GM19099 (cell line): Measurements from ENCODE around the gene ZSWIM5.

Source experiments
- POLR2A ChIP-seq: IDR thresholded peaks from 3 replicates; pipeline ENCODE4 v1.6.1; 2011; ENCODE audit warnings: low read depth; ENCODE audit not compliant: insufficient read length; ENCODE audit errors: extremely low read depth

The ZSWIM5 gene

DNA sequence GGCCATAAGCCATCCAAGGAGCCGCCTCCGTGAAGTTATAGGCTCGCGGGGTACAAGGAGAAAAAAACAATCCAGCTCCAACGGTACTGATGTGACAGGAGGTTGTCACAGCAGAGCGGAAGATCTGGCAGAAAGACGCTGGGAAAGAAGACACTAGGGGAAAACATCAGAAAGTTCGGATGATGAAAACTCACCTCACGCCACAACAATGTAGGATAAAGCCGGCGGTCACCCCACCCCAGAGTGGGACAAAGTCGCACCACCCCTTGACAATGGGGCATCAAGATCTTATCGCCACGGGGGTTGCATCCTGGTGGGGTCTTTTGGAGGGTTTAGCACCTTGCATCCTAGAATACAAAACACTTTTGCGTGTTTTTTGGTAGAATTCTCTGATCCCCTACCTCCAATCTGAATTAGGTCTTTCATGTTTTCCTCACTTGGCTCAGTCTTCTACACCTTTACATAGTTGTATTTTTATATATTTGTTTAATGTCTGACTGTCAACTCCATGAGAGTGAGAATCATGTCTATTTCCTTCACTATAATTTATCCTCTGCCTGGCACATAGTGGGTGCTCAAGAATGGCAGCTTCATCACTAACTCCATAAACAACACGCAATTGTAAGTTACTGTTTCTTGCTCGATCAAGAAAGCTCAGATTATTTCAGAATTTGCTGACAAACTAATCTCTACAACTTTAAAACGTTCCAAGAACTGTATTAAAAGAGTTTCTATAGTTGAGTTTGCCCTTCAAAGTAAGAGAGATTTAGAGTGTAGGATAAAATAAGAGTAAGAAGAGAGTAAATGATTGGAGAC, 611 bp upstream of the ZSWIM5 start:
- no peak for TF ChIP-seq POLR2A

DNA sequence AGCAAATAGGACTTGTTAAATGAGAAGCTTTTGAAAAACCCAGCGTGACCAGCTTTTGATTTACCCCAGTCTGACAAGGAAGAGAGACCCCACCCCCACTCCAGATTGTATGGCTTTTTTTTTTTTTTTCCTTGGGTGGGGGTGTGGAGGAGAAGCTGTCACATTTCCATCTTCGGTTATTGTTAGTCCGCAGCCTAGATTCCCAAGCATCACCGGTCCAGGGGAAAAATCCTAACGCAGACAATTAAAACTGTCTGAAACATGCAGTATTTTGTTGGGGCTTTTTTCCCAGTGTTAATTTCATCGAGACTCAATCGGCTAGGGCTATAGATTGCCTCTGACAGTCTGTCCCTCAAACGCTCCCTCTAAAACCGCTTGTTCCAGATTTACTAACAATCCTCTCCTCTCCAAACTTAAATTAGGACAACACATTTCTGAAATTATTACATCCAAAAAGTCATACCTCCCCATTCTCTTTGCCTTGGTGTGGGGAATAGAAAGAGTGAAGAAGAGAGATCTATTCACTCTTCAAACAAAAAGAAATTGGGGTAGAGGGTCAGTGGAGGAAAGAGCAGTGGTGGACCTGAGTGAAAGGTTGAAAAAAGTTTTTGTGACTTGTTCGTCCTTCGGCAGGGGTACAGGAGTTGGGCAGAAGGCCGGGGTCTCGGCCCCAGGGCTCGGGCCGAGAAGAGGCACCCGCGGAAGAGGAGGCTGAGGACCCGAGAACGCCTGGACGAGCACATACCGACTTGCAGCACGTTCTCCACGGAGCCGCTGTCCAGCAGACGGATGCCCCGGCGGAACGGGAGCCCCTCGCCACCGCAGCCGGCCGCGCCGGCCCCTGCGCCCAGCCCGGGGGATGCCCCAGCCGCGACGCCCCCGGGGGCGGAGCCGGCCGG, 1.1 kb downstream of the ZSWIM5 start:
- no peak for TF ChIP-seq POLR2A

DNA sequence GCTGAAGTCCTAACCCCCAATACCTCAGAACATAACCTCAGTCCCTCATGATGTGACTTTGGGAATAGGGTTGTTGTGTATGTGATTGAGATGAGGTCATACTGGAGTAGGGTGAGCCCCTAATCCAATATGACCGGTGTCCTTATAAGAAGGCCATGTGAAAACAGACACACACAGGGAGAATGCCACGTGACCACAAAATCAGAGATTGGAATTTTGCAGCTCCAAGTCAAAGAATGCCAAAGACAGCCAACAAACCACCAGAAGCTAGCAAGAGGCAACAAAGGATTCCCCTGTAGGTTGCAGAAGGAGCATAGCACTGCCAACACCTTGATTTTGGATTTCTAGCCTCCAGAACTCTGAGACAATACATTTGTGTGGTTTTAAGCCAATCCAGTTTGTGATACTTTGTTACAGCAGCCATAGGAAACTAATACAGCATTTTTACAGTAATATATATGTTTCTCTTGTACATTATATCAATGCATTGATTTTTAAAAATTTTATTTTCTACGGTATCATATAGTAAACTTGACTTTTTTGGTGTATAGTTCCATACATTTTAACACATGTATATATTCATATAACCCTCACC, 5.4 kb downstream of the ZSWIM5 start:
- no peak for TF ChIP-seq POLR2A

DNA sequence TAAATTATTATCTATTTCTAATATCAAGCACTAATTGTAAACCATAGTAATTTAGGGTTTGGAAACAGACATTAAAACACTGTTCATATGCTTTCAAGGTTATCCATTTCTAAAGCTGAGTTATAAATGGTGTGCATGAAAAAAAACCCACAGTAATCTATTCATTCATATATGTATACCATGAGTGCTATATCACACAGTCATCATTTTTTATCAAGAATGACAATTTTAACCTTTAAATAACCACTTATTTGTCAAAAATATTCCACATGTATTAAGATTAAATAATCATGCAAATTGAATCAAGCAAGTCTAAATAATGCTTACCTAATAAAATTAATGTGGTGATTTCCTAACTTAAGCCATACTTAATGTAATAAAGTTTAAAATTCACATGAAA, 6.0 kb downstream of the ZSWIM5 start:
- no peak for TF ChIP-seq POLR2A

DNA sequence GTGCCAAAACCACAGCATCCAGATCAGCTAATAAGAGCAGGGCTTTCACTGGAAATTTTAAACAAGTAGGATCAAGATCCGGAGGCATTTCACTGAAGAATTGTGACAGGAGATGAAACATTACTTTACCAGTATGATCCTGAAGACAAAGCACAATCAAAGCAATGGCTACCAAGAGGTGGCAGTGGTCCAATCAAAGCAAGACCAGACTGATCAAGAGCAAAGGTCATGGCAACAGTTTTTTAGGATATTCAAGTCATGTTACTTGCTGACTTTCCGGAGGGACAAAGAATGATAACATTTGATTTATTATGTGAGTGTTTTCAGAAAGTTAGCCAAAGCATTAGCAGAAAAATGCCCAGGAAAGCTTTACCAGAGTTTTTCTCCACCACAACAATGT, 8.2 kb downstream of the ZSWIM5 start:
- no peak for TF ChIP-seq POLR2A

DNA sequence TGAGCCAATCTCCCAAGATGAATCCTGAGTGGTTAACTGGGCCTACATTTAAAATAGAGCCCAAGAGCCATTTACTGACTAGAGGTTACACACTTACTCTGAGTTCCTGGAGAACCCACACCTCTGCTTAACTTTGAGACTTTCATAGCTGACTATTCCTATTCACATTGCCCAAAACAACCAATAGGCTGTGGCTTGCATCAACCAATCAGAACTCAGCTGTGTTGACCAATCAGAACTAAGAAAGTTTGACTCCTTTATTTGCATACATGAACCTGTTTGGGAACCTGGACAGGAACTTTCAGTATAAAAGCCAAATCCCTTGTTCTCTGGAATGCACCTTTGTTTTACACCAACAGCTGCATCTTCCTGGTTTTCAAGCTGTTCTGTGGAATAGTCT, 9.5 kb downstream of the ZSWIM5 start:
- no peak for TF ChIP-seq POLR2A

DNA sequence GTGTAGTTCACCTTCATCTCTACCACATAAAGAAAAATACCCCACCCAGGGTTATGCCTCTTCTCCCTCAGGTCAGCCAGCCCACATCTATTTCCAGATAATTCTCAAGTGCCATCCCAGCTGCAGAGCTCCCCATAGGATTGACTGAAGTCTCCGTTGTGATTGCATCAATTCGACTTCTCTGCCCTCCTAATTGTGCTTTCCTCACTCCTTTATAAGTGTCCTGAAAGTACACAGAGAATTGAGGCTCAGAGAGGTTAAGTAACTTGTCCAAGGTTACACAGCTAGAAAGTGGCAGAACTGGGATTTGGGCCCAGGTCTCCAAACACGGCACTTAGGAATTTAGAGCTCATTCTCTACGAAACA, 15.0 kb downstream of the ZSWIM5 start:
- TF ChIP-seq POLR2A: no peak

DNA sequence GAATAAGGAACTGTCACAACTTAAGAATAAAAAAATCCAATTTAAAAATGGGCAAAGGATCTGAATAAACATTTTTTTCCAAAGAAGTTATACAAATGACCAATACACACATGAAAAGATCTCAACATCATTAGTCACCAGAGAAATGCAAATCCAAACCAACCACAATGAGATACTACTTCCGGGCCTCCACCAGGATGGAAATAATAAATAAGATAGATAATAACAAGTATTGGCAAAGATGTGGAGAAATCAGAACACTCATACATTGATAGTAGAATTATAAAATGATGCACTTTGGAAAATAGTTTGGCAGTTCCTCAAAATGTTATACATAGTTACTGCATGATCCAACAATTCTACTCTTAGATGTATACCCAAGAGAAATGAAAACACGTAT, 18.7 kb downstream of the ZSWIM5 start:
- TF ChIP-seq POLR2A: no peak

DNA sequence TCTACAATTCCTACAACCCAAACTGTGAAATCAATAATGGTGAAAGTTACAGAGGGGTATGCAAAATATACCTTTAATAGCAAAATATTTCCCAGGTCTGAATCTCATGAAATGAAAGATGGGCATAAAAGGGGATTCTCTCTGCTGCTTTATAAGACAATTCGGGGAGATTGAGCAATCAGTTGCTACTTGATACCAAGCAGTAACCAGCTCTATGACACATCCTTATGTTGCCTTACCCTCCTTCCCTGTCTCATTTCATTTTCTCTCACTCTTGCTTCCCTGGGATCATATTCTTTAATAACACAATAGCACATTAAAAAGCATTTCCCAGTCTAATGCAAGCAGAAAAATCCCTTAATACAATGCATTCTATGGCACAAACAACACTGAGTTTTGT, 29.0 kb downstream of the ZSWIM5 start:
- TF ChIP-seq POLR2A: no peak

DNA sequence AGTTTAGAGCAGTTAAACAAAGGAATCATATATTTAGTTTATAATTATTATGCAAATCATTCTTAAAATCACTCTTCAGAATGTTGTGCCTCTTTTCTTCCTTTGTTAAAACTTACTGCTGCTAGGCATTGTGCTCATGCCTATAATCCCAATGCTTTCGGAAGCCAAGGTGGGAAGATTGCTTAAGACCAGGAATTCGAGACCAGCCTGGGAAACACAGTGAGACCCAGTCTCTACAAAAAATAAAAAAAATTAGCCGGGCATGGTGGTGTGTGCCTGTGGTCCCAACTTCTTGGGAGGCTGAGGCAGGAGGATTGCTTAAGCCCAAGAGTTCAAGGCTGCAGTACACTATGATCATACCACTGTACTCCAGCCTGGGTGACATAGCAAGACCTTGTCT, 33.6 kb downstream of the ZSWIM5 start:
- TF ChIP-seq POLR2A: no peak

DNA sequence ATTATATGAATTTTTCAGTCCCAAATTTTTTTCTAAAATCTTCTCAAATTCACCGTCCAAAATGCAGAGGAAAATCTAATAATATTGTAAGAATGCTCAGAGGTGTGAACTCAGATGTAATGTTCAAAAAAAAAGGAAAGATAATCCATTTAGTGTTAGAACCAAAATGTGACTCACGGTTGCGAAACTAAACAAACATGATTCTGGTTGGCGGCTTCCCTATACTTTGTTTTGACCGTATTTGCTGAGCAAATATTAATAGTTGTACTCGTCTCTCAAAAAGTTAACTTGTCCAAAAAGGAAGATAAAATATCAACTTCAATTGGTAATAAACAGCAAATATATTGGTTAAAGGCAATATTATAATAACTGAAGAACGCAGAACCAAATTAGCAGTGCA, 34.4 kb downstream of the ZSWIM5 start:
- TF ChIP-seq POLR2A: no peak

DNA sequence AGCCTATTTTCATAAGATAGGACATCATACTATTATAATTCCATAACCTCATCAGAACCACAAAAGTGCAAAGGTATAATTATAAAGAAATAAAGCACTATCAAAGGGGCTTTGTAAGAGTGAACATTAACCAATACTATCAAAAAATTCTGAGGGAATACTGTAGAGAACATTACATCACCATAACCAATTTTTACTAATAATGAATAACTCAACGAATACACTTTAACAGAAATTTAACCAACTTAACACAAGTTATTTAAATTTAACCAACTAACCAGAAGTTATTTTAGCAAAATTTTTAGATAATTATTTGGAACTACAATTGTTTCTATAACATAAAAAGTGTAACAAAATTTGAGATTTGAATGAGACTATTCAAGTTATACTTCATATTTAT, 34.8 kb downstream of the ZSWIM5 start:
- TF ChIP-seq POLR2A: no peak

DNA sequence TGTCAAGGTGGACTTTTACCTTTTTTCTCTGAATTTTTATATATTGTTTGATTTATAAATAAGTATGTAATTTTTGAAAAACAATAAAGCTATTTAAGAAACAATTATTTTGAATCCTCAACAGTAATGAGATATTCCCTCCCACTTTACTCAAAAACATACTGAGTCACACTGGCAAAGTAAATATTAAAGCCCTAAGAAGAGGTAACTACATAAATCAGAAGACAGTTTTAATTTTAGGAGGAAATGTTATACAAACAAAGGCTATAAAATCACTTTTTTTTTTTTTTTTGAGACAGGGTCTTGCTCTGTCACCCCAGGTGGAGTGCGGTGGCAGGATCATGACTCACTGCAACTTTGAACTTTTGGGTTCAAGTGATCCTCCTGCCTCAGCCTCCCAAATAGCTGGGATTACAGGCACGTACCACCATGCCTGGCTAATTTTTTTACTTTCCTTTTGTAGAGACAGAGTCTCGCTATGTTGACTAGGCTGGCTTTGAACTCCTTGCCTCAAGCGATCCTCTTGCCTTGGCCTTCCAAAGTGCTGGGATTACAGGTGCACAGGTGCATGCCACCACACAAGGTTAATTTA, 36.2 kb downstream of the ZSWIM5 start:
- no peak for TF ChIP-seq POLR2A

DNA sequence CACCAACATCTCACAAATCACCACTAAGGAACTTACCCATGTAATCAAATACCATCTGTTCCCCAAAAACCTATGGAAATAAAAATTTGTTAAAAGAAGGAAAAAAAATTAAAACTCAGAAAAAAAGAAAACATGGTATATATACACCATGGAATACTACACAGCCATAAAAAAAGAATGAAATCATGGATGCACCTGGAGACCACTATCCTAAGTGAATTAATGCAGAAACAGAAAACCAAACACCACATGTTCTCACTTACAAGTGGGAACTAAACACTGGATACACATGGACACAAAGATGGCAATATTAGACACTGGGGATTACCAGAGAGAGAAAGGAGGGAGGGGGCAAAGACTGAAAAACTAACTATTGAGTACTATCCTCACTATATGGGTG, 50.4 kb downstream of the ZSWIM5 start:
- no peak for TF ChIP-seq POLR2A

DNA sequence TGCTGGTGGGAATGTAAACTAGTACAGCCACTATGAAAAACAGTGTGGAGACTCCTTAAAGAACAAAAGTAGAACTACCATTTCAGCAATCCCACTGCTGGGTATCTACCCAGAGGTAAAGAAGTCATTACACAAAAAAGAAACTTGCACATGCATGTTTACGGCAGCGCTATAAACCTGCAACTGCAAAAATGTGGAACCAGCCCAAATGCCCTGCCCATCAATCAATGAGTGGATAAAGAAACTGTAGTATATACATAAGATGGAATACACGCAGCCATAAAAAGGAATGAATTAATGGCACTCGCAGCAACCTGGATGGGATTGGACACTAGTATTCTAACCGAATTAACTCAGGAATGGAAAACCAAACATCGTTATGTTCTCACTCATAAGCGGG, 51.0 kb downstream of the ZSWIM5 start:
- no peak for TF ChIP-seq POLR2A
